TTC549 (cell line): ENCODE measurements around the gene ZNF32.
"Not testable (repeated sequence)": the region's sequence is repeated elsewhere in the genome, so short reads cannot be mapped to it uniquely, and the experiment has no call there.

Experiments used
- FAIRE-seq: peaks from 2 replicates; lab custom pipeline; 2012; peaks lifted over from hg19 to GRCh38; lab: Jason Lieb, UNC

ZNF32 gene

DNA sequence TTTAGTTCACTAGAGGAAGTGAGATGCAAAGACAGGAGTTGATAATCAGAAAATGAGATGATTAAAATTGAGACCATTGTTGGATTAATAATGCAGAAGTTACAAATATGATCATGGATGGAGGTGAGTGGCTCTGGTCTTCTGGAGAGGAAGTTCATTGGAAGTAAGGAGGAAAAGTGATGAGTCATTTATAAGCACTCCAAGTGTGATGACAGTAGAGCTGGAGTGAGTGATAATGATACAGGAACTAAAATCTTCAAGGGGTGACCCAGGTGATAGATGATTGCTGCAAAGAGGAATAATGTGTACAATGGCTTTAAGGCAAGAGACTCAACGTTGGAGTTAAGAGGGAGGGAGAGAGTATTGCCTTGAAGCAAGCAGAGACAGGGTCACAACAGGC, 20.7 kb downstream of the ZNF32 start:
- no peak for FAIRE-seq

DNA sequence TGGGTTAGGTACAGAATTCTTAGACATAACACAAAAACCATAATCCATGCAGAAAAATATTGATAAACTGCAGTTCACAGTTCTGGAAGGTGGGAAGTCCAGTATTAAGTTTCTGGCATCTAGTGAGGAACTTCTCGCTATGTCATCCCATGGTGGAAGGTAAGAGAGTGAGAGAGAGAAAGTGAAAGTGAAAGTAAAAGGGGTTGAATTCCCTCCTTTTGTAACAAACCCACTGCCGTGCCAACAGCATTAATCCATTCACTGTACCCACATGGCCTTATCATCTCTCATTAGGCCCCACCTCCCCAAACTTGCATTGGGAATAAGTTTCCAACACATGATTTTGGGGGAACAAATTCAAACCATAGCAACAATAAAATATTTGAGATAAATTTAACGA, 25.3 kb downstream of the ZNF32 start:
- no peak for FAIRE-seq

DNA sequence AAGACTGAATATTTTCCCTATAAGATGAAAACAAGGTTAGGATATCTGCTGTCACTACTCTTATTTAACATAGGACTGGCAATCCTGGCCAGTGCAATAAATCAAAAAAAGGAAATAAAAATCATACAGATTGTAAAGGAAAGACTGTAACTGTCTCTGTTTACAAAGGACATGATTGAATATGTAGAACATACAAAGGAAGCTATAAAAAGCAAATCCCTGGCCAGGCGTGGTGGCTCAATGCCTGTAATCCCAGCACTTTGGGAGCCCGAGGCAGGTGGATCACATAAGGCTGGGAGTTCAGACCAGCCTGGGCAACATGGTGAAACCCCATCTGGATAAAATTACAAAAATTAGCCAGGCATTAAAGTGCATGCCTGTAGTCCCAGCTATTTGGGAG, 26.6 kb downstream of the ZNF32 start:
- FAIRE-seq, result no peak

- FAIRE-seq, result no peak
These were observed 29.3 kb downstream of the ZNF32 start for GRCh38 chr10:43619368-43619767.

DNA sequence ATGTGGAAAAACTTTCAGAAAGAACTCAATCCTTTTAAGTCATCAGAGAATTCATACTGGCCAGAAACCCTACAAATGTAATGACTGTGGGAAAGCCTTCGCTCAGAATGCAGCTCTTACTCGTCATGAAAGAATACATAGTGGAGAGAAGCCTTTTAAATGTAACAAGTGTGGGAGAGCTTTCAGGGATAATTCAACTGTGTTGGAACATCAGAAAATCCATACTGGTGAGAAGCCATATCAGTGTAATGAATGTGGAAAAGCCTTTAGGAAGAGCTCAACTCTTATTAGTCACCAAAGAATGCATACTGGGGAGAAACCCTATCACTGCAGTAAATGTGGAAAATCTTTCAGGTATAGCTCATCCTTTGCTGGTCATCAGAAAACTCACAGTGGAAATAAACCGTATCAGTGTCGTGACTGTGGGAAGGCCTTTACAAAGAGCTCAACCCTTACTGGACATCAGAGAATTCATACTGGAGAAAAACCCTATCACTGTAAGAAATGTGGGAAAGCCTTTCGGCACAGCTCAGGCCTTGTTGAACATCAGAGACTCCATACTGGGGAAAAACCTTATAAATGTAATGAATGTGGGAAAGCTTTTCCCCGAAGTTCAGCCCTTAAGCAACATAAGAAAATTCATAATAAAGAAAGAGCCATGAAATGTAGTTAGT, 31.8 kb downstream of the ZNF32 start:
- no peak for FAIRE-seq

DNA sequence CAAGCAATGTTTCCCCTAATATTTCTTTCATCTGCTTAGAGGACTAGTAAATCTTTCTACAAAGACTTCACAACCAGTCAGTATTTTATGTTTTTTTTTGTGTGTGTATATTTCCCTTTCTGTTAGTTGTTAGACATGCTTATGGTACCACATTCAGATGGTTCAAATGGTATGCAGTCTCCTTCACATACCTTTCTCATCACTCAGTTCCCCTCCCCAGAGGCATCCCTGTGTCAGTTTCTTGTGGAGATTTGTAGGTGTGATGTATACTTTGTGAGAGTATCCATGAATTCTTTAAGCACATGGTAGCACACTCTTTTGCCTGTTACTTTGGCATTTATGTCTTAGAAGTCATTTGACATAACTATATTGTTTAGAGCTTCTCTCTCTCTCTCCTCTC, 38.0 kb downstream of the ZNF32 start:
- no peak for FAIRE-seq

DNA sequence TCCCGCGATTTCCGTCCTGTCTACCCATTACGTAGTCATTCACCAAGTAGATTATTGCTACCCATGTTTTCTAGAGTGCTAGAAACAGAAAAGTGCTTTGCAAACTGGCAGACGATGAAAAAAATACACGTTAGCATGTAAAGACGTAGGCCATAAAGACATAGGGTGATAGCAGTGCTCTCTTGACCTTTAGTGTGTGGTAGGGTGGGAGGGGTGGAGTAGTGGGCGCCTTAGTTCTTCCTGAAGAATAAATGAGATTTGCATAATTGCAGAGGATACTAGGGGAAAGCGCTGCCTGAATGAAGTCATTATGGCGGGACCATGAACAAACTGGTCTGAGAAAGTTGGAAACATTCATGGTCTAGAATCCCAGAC, 41.5 kb downstream of the ZNF32 start:
- FAIRE-seq, result no peak

DNA sequence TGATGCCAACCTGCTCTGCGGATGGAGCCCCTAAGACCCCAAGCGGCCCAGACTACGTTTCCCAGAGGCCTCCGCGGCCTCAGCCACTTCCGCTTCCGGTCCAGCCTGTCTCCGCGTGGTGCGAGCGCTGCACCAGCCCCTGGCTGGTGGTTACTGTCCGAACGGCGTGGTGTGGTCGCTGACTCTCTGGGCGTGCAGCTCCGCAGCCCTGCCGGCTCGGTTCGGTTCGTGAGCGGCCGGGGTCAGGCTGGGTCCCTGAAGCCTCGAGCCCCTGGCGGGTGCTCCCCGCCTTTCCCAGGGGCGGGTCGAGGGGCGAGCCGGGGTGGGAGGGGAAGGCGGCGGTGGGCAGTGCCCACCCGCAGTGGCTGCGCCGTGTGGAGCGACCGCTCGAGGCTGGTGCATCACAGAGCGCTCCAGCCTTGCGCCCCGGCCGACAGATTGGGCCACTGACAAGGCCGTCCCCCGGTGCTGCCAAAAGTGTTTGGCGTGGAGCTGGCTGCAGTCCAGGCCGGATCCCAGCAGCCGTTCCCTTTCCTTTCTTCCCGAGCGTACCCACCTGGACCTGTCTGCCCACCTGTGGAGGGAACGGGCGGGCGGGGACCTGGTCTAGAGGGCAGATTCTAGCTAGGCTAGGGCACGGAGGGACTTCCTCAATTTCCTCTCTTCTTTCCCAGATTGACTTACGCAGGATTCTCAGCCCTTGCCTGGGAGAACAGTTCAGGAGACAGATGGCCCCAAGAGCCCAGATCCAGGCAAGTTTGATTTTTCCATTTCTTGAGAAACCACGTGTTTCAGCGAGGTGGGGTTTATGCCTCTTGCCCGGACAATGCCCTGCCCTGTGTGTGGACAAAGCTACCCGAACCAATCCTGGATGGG, 42.1 kb downstream of the ZNF32 start, which contains the start of gene ZNF485:
ZNF485 (plus strand) TSS at position 116 of the 876 bp plus-strand sequence; CDS start at position 729, 613 bp downstream.
- FAIRE-seq, result no peak

GRCh38 chr10:43605850-43606322, 42.8 kb downstream of the ZNF32 start:
- no peak for FAIRE-seq

DNA sequence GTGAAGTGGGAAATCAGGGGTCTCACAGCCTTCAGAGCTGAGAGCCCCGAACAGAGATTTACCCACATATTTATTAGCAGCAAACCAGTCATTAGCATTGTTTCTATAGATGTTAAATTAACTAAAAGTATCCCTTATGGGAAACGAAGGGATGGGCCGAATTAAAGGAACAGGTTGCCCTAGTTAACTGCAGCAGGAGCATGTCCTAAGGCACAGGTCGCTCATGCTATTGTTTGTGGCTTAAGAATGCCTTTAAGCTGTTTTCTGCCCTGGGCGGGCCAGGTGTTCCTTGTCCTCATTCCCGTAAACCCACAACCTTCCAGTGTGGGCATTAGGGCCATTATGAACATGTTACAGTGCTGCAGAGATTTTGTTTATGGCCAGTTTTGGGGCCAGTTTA, 47.1 kb downstream of the ZNF32 start:
- not testable (repeated sequence) for FAIRE-seq

DNA sequence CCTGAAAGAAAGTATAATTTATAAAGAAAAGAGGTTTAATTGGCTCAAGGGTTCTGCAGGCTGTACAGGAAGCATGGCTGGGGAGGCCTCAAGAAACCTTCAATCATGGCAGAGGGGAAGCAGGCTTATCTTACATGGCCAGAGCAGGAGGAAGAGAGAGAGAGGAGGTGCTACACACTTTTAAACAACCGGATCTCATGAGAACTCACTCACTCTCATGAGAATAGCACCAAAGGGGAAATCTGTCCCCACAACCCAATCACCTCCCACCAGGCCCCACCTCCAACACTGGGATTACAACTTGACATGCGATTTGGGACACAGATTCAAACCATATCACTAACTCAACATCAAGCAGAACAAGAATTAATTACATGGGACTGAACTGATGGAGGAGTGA, 49.3 kb downstream of the ZNF32 start:
- no peak for FAIRE-seq

DNA sequence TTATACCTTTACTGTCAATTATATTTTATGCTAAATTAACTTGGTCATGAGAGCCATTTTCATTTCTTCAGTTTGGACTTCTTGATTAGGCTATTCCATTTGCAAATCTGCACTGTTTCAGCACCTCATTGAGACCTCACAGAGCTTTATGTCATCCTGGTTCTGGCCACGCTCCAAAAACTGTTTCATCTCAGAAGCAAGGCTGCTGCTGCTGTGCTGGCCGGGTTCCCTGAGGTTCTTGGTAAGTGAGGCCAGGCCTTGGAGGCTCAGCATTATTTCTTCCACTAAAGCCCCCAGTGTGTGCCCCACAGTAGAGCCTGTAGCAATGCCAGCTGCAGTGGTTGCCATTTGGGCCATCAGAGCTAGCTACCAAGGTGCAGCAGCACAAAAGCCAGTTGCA, 50.2 kb downstream of the ZNF32 start:
- FAIRE-seq, result no peak

GRCh38 chr10:43596546-43596945, 52.1 kb downstream of the ZNF32 start:
- no peak for FAIRE-seq

DNA sequence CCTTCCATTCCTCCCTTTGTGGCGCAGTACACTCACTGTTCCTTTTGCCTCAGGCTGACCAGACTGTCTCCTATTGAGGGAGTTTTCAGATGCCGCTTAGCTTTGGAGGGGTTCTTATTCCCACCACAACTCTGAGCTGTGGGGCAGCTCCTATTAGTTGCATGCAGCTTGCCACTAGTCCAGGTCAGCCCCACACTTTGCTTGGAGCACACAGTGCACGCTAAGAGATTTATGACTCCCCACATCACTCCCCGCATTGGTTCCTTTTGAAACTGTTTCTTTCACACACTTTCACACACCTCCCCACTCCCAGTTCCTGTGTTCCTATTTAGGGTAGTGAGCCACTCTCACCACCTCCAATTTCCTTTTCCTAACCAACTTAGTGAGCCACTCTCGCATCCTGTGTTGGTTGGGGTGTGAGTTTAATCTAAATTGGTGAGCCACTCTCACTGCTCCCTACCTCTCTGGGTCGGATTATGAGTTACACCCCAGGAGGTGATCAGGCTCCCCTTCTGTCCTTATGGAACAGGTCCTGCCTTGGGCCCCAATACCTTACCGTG, 52.9 kb downstream of the ZNF32 start:
- FAIRE-seq, result no peak

GRCh38 chr10:43594944-43595589, 53.6 kb downstream of the ZNF32 start:
- FAIRE-seq, result no peak
